Vagina (tissue), 2 donors: ENCODE results near the gene POU2AF2.
"Not testable (repeated sequence)": the region's sequence is repeated elsewhere in the genome, so short reads cannot be mapped to it uniquely, and the experiment has no call there.

Experiments
- POLR2A ChIP-seq, 2 donors: fragments of 450-650 bp; IDR thresholded peaks; one replicate each; pipeline ENCODE4 v1.6.1; 2017; ENCODE audit warnings: antibody characterized with exemption in 2 of 2, mild to moderate bottlenecking in 2 of 2, moderate library complexity in 2 of 2
- TF ChIP-seq, protein P1 (sequence below), 3 experiments: fragments of 450-650 bp in 2 of 3; fragments of 200-600 bp in 1 of 3; sonication (generic) in 1 of 3; IDR thresholded peaks; one replicate each; pipeline ENCODE4 v1.5.1; 2017 to 2019; ENCODE audit warnings: antibody characterized with exemption in 3 of 3, mild to moderate bottlenecking in 2 of 3, moderate library complexity in 2 of 3

GRCh38 chr11:111292408-111292807, 46.9 kb downstream of the POU2AF2 start:
- TF ChIP-seq, protein P1, sequence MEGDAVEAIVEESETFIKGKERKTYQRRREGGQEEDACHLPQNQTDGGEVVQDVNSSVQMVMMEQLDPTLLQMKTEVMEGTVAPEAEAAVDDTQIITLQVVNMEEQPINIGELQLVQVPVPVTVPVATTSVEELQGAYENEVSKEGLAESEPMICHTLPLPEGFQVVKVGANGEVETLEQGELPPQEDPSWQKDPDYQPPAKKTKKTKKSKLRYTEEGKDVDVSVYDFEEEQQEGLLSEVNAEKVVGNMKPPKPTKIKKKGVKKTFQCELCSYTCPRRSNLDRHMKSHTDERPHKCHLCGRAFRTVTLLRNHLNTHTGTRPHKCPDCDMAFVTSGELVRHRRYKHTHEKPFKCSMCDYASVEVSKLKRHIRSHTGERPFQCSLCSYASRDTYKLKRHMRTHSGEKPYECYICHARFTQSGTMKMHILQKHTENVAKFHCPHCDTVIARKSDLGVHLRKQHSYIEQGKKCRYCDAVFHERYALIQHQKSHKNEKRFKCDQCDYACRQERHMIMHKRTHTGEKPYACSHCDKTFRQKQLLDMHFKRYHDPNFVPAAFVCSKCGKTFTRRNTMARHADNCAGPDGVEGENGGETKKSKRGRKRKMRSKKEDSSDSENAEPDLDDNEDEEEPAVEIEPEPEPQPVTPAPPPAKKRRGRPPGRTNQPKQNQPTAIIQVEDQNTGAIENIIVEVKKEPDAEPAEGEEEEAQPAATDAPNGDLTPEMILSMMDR (IDR thresholded peaks at IDR 0.05) = not testable (repeated sequence)
- not testable (repeated sequence) for TF ChIP-seq POLR2A (IDR thresholded peaks at IDR 0.05)
